ENCODE measurements around the gene PRKCE.

DNA sequence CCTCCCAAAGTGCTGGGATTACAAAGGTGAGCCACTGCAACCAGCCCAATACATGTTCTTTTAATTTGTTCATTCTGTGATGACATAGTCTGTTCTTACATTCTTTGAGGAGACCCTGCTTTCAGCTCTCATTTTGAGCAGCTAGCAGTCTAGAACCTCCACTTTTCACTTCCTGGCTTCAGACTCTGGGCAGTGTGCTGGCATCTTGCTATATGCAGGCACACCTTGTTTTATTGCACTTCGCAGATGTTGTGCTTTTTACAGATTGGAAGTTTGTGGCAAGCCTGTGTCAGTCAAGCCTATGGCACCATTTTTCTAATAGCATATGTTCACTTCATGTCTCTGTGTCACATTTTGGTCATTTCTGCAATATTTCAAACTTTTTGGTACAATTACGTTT lies 72.4 kb downstream of the PRKCE start:
- TF ChIP-seq, protein P1, sequence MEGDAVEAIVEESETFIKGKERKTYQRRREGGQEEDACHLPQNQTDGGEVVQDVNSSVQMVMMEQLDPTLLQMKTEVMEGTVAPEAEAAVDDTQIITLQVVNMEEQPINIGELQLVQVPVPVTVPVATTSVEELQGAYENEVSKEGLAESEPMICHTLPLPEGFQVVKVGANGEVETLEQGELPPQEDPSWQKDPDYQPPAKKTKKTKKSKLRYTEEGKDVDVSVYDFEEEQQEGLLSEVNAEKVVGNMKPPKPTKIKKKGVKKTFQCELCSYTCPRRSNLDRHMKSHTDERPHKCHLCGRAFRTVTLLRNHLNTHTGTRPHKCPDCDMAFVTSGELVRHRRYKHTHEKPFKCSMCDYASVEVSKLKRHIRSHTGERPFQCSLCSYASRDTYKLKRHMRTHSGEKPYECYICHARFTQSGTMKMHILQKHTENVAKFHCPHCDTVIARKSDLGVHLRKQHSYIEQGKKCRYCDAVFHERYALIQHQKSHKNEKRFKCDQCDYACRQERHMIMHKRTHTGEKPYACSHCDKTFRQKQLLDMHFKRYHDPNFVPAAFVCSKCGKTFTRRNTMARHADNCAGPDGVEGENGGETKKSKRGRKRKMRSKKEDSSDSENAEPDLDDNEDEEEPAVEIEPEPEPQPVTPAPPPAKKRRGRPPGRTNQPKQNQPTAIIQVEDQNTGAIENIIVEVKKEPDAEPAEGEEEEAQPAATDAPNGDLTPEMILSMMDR (IDR thresholded peaks at IDR 0.05; ENCODE audit: poor library complexity), result no peak
- no peak for TF ChIP-seq EZH2 (IDR thresholded peaks at IDR 0.05; ENCODE audit: borderline replicate concordance)
- no peak for TF ChIP-seq EZH2phosphoT487 (IDR thresholded peaks at IDR 0.05; ENCODE audit: low read depth, severe bottlenecking, unreplicated experiment)
